Psoas muscle (tissue), 8 donors: ENCODE measurements around the gene SDC1. TPM values are rescaled to one million over a fixed set of nuclear protein-coding genes. Genes with fewer than 3 reads are reported as not detected.
A peak's percentile ranks its signal among the peaks of the same experiment; 100 is the strongest.
"Not testable (repeated sequence)": the region's sequence is repeated elsewhere in the genome, so short reads cannot be mapped to it uniquely, and the experiment has no call there.

Source experiments
- ATAC-seq, 4 donors: fragments of 200-7000 bp; cut with Tn5 transposase; one replicate each; pipeline ENCODE4 v1.9.1; 2020; ENCODE audit warnings: moderate library complexity in 3 of 4, mild to moderate bottlenecking in 2 of 4
- DNase-seq, 2 donors: peaks; one replicate each; pipeline ENCODE4 v3.0.0-alpha.2; 2020
- H3K27ac ChIP-seq: fragments of 200-600 bp; one replicate; pipeline ENCODE4 v1.8.0; 2022
- H3K27me3 ChIP-seq, 3 donors: fragments of 200-600 bp in 1 of 3; one replicate each; pipeline versions ENCODE4 v1.6.1 to v1.8.0; 2013 to 2022; ENCODE audit warnings: low read length in 2 of 3, mild to moderate bottlenecking in 2 of 3, moderate library complexity in 1 of 3; ENCODE audit not compliant: insufficient read depth in 3 of 3
- H3K36me3 ChIP-seq, 2 donors: fragments of 200-600 bp in 1 of 2; one replicate each; pipeline versions ENCODE4 v1.6.1 to v1.8.0; 2013 to 2022; ENCODE audit warnings: low read depth in 1 of 2, mild to moderate bottlenecking in 1 of 2, moderate library complexity in 1 of 2; ENCODE audit not compliant: insufficient read depth in 1 of 2
- H3K4me1 ChIP-seq: fragments of 200-600 bp; one replicate; pipeline ENCODE4 v1.8.0; 2022
- H3K4me3 ChIP-seq: fragments of 200-600 bp; one replicate; pipeline ENCODE4 v1.8.0; 2022; ENCODE audit warnings: mild to moderate bottlenecking
- H3K9me3 ChIP-seq: fragments of 200-600 bp; one replicate; pipeline ENCODE4 v1.8.0; 2022
- CTCF ChIP-seq: fragments of 200-600 bp; IDR thresholded peaks from one replicate; pipeline ENCODE4 v1.8.0; 2022; ENCODE audit warnings: antibody characterized with exemption
- WGBS, 3 donors: extraction: QIAGEN DNeasy Blood & Tissue Kit; methylation state at CpG; one replicate each; pipeline versions ENCODE4 v1.1.6 to v1.1.7; 2013; 5-methylcytosine and 5-hydroxymethylcytosine counted together
- intact Hi-C, 2 donors: fragments of 100-400 bp; cut with DNase I; formaldehyde crosslinking; loops; one replicate each; pipeline versions ENCODE4 v1.11.0 to v1.14.2; 2022
- long read RNA-seq, 2 donors: library from polyadenylated mRNA; unstranded; transcript quantifications; one replicate each; pipeline ENCODE4 v2.0.0, GENCODE V29; 2021
- polyA plus RNA-seq, 3 donors: library from polyadenylated mRNA; stranded (reverse); fragments of 200-250 nt; gene quantifications; one replicate each; pipeline ENCODE4 v1.2.3, GENCODE V29; 2013
- total RNA-seq, 4 donors: library from RNA; stranded (reverse); fragmentation: NEBNext Ultra II Directional in 2 of 4; extraction: Animal tissue kit (Norgen Biotek cat#: 25700) in 2 of 4; gene quantifications; one replicate each; pipeline versions ENCODE4 v1.2.1 to v1.2.4, GENCODE V29; 2021 to 2023
- donor health status: healthy with polysubstance abuse.
- donor health status: DM: no; HTN: no; CAD: no; lungs with moderate emphysema.
- donor health status: Bipolar disorder and iron deficiency.
- donor health status: healthy.
- donor health status: DM: yes; HTN: yes; CAD: no.
- donor health status: DM: no; HTN: no; CAD: no.
- donor health status: DM: no; HTN: no; CAD: no.
- donor health status: DM: yes; HTN: yes; CAD: no.

The SDC1 gene
- total RNA-seq (under 1 TPM in 3 of 4 donors, not detected in 1; 0.09 to 0.38 (median 0.13) TPM), polyA plus RNA-seq (under 1 TPM; 0.07 to 0.38 (median 0.10) TPM)
- long read RNA-seq, donor 1, result 0 reads
- long read RNA-seq, donor 2, result 0 reads

GRCh38 chr2:20224716-20225293 lies at the start of gene SDC1:
Gene SDC1, minus strand, starts transcription at chr2:20225130. Its CDS starts 263 bp downstream, at chr2:20224867.
- H3K4me3 ChIP-seq, result peak within 1 kb of the TSS; percentile 76
- H3K27ac ChIP-seq, result no peak within 1 kb of the TSS
- no peaks in the 10 kb centered on the region for H3K9me3 ChIP-seq
- no peak for TF ChIP-seq CTCF
- no peaks in the 10 kb centered on the region for H3K36me3 ChIP-seq
- DNase-seq (peak; percentile 53 to 71), ATAC-seq (peak; percentile 71 to 84 (median 79))
- peaks cover 0 to 18% (median 8%) of the 10 kb centered on the region in 3 donors for H3K27me3 ChIP-seq
- H3K4me1 ChIP-seq, result peaks cover 5% of the 10 kb centered on the region
- intact Hi-C loops, result no loop called here
- 1% methylated on average over 38 to 65 of the region's 65 CpGs for WGBS, 3 donors

- no peak for DNase-seq
- peaks cover 0 to 41% of the 10 kb centered on the region in 2 donors for H3K36me3 ChIP-seq
- intact Hi-C loops, result no loop called here
- no peak overlapping the region for H3K27ac ChIP-seq
- H3K27me3 ChIP-seq, result no peaks in the 10 kb centered on the region
- no peak for TF ChIP-seq CTCF
- H3K9me3 ChIP-seq, result no peaks in the 10 kb centered on the region
- WGBS, 3 donors, result 65 to 85% (median 73%) methylated on average over 4 of the region's 4 CpGs
- no peak overlapping the region for H3K4me3 ChIP-seq
- no peak for ATAC-seq
- no peaks in the 10 kb centered on the region for H3K4me1 ChIP-seq
These were observed 48.1 kb upstream of the SDC1 start for GRCh38 chr2:20273042-20273441.

- H3K27me3 ChIP-seq, intact Hi-C loops, ATAC-seq, H3K9me3 ChIP-seq, DNase-seq, H3K4me3 ChIP-seq, H3K4me1 ChIP-seq, H3K27ac ChIP-seq: not testable (repeated sequence)
- H3K36me3 ChIP-seq, result peaks cover 0 to 32% of the 10 kb centered on the region in 2 donors
- 90 to 98% (median 91%) methylated on average over 6 of the region's 6 CpGs for WGBS, 3 donors
These were observed 43.4 kb upstream of the SDC1 start for GRCh38 chr2:20268317-20268716.

GRCh38 chr2:20267529-20267928 lies 42.6 kb upstream of the SDC1 start:
- no peak overlapping the region for H3K4me3 ChIP-seq
- 77 to 88% (median 81%) methylated on average over 2 of the region's 2 CpGs for WGBS, 3 donors
- DNase-seq (no peak), ATAC-seq (no peak)
- peaks cover 0 to 35% of the 10 kb centered on the region in 2 donors for H3K36me3 ChIP-seq
- TF ChIP-seq CTCF, result no peak
- no peak overlapping the region for H3K27ac ChIP-seq
- no peaks in the 10 kb centered on the region for H3K9me3 ChIP-seq
- no peaks in the 10 kb centered on the region for H3K4me1 ChIP-seq
- intact Hi-C loops, result no loop called here
- H3K27me3 ChIP-seq, result no peaks in the 10 kb centered on the region

- TF ChIP-seq CTCF, result no peak
- no peaks in the 10 kb centered on the region for H3K4me1 ChIP-seq
- H3K27ac ChIP-seq, result no peak overlapping the region
- intact Hi-C loops, result no loop called here
- DNase-seq (no peak), ATAC-seq (no peak)
- 67 to 74% (median 72%) methylated on average over 2 of the region's 2 CpGs for WGBS, 3 donors
- peaks cover 0 to 54% of the 10 kb centered on the region in 2 donors for H3K36me3 ChIP-seq
- no peaks in the 10 kb centered on the region for H3K27me3 ChIP-seq
- H3K9me3 ChIP-seq, result no peaks in the 10 kb centered on the region
- H3K4me3 ChIP-seq, result no peak overlapping the region
These were observed 39.7 kb upstream of the SDC1 start for GRCh38 chr2:20264629-20265028.
